ENCODE results near the gene TOR4A. TPM values are rescaled to one million over a fixed set of nuclear protein-coding genes. Genes with fewer than 3 reads are reported as not detected.

Gene TOR4A
- total RNA-seq, 2 donors from 2014 or later: 26.4 to 43.5 TPM

GRCh38 chr9:137281345-137282116, 4.0 kb downstream of the TOR4A start:
- H3K4me1 ChIP-seq (ENCODE audit: control insufficient read depth in 1 of 2, low read depth in 2 of 2): peaks cover 8 to 15% of the 10 kb centered on the region in 2 donors
- DNase-seq (ENCODE audit: low spot score): no peak
- H3K36me3 ChIP-seq: no peaks in the 10 kb centered on the region
- no peaks in the 10 kb centered on the region for H3K27me3 ChIP-seq (replicated peaks; ENCODE audit: insufficient read depth)
- no peaks in the 10 kb centered on the region for H3K9me3 ChIP-seq
- H3K27ac ChIP-seq: no peak overlapping the region
- TF ChIP-seq, protein P1, sequence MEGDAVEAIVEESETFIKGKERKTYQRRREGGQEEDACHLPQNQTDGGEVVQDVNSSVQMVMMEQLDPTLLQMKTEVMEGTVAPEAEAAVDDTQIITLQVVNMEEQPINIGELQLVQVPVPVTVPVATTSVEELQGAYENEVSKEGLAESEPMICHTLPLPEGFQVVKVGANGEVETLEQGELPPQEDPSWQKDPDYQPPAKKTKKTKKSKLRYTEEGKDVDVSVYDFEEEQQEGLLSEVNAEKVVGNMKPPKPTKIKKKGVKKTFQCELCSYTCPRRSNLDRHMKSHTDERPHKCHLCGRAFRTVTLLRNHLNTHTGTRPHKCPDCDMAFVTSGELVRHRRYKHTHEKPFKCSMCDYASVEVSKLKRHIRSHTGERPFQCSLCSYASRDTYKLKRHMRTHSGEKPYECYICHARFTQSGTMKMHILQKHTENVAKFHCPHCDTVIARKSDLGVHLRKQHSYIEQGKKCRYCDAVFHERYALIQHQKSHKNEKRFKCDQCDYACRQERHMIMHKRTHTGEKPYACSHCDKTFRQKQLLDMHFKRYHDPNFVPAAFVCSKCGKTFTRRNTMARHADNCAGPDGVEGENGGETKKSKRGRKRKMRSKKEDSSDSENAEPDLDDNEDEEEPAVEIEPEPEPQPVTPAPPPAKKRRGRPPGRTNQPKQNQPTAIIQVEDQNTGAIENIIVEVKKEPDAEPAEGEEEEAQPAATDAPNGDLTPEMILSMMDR (IDR thresholded peaks at IDR 0.05): no peak
- H3K4me3 ChIP-seq: no peak overlapping the region
- ATAC-seq (ENCODE audit: insufficient number of reproducible peaks, low FRiP score, low read depth): no peak

- no peaks in the 10 kb centered on the region for H3K9me3 ChIP-seq
- no peaks in the 10 kb centered on the region for H3K27me3 ChIP-seq (replicated peaks; ENCODE audit: insufficient read depth)
- ATAC-seq (ENCODE audit: insufficient number of reproducible peaks, low FRiP score, low read depth): no peak
- no peaks in the 10 kb centered on the region for H3K4me1 ChIP-seq (ENCODE audit: control insufficient read depth in 1 of 2, low read depth in 2 of 2)
- TF ChIP-seq, protein P1 (IDR thresholded peaks at IDR 0.05): no peak
- H3K4me3 ChIP-seq: no peak overlapping the region
- H3K27ac ChIP-seq: no peak overlapping the region
- H3K36me3 ChIP-seq: no peaks in the 10 kb centered on the region
- no peak for DNase-seq (ENCODE audit: low spot score)
These were observed 9.5 kb downstream of the TOR4A start for GRCh38 chr9:137286975-137287383.

GRCh38 chr9:137293094-137293481, 15.6 kb downstream of the TOR4A start:
- TF ChIP-seq, protein P1 (IDR thresholded peaks at IDR 0.05): no peak
- H3K9me3 ChIP-seq: no peaks in the 10 kb centered on the region
- no peaks in the 10 kb centered on the region for H3K27me3 ChIP-seq (replicated peaks; ENCODE audit: insufficient read depth)
- H3K36me3 ChIP-seq: no peaks in the 10 kb centered on the region
- no peak overlapping the region for H3K4me3 ChIP-seq
- ATAC-seq (ENCODE audit: insufficient number of reproducible peaks, low FRiP score, low read depth) (no peak), DNase-seq (ENCODE audit: low spot score) (no peak)
- peaks cover 5 to 8% of the 10 kb centered on the region in 2 donors for H3K4me1 ChIP-seq (ENCODE audit: control insufficient read depth in 1 of 2, low read depth in 2 of 2)
- no peak overlapping the region for H3K27ac ChIP-seq

DNA sequence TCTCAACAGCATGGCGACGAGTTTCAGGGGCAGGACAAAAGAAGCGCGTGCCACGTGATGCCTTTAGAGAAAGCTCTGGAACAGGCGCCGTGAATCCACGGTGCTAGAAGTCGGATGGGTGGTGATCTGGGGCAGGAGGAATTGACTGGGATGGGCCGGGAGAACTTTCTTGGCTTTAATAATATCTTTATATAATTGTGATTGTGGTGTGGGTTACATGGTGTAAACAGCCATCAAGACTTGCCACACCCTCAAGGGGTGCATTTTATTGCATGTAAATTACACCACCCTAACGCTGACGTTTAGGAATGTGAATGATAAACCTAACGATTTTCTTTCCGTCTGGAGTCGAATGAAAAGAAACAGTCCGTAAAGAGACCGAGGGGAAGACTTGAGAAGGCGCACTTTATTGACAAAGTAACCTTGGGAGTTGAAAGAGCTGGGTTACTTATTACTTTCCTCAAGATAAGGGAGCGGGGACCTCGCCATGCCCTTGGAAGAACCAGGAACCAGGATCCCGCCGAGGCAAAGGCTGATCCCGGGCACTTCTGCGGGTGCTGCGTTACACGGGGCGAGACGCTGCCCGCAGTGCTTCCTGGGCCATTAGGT, 16.1 kb downstream of the TOR4A start:
- Histone ChIP-seq H3K4me3 (no peak overlapping the region), H3K36me3 (no peaks in the 10 kb centered on the region), H3K9me3 (no peaks in the 10 kb centered on the region), H3K4me1 (ENCODE audit: control insufficient read depth in 1 of 2, low read depth in 2 of 2) (peaks cover 5 to 8% of the 10 kb centered on the region in 2 donors), H3K27ac (no peak overlapping the region), H3K27me3 (replicated peaks; ENCODE audit: insufficient read depth) (no peaks in the 10 kb centered on the region)
- TF ChIP-seq, protein P1 (IDR thresholded peaks at IDR 0.05): no peak
- DNase-seq (ENCODE audit: low spot score) (no peak), ATAC-seq (ENCODE audit: insufficient number of reproducible peaks, low FRiP score, low read depth) (no peak)

DNA sequence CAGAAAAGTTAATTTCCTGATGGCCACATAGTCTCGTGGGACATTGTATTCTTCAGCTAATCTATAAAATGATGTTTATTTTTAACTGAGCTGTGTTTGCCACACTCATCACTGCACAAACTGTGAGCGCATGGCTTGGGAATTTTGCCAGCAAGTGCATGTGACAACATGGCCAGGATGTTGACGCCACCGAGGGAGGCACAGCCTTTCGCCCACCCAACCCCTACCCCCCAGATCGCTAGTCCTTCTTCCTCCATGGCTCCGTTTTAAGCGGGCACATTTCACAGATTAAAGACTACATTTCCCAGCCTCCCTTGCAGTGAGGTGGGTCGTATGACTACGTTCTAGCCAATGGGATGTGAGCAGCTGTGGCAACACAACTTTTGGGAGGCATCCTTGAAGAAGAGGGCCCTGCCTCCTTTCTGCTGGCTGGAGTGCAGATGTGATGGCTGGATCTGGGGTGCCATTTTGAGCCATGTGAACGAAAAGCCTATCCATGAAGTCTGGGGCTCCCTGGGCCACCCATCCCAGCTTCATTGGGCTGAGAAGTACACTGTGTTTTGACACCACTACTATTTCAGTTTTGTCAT, 16.7 kb downstream of the TOR4A start:
- H3K9me3 ChIP-seq: no peaks in the 10 kb centered on the region
- DNase-seq (ENCODE audit: low spot score) (no peak), ATAC-seq (ENCODE audit: insufficient number of reproducible peaks, low FRiP score, low read depth) (no peak)
- TF ChIP-seq, protein P1 (IDR thresholded peaks at IDR 0.05): no peak
- H3K4me3 ChIP-seq: peak overlapping the region; percentile 63
- H3K27me3 ChIP-seq (replicated peaks; ENCODE audit: insufficient read depth): peaks cover 5% of the 10 kb centered on the region
- peaks cover 5 to 8% of the 10 kb centered on the region in 2 donors for H3K4me1 ChIP-seq (ENCODE audit: control insufficient read depth in 1 of 2, low read depth in 2 of 2)
- no peak overlapping the region for H3K27ac ChIP-seq
- no peaks in the 10 kb centered on the region for H3K36me3 ChIP-seq
